Measurements from ENCODE around the gene RPH3AL.

The RPH3AL gene

GRCh38 chr17:352421-353212, at the start of gene RPH3AL:
RPH3AL (minus strand) TSS chr17:352807; CDS start chr17:327543, 25,264 bp downstream.
- no peak for TF ChIP-seq ZNF274 (IDR thresholded peaks at IDR 0.05; ENCODE audit: low read depth, low read length)
- H3K4me3 ChIP-seq (ENCODE audit: low read length) = no peak within 1 kb of the TSS

- TF ChIP-seq ZNF274 (IDR thresholded peaks at IDR 0.05; ENCODE audit: low read depth, low read length) = no peak
- no peak overlapping the region for H3K4me3 ChIP-seq (ENCODE audit: low read length)
Observed at GRCh38 chr17:400257-400656, 47.6 kb upstream of the RPH3AL start.

- H3K4me3 ChIP-seq (ENCODE audit: low read length) = no peak overlapping the region
- TF ChIP-seq ZNF274 (IDR thresholded peaks at IDR 0.05; ENCODE audit: low read depth, low read length) = no peak
Observed at GRCh38 chr17:396788-397187, 44.2 kb upstream of the RPH3AL start.

GRCh38 chr17:395974-396373, 43.4 kb upstream of the RPH3AL start:
- TF ChIP-seq ZNF274 (IDR thresholded peaks at IDR 0.05; ENCODE audit: low read depth, low read length) = no peak
- H3K4me3 ChIP-seq (ENCODE audit: low read length) = no peak overlapping the region

- H3K4me3 ChIP-seq (ENCODE audit: low read length) = no peak overlapping the region
- no peak for TF ChIP-seq ZNF274 (IDR thresholded peaks at IDR 0.05; ENCODE audit: low read depth, low read length)
Observed at GRCh38 chr17:395179-395578, 42.6 kb upstream of the RPH3AL start.

- TF ChIP-seq ZNF274 (IDR thresholded peaks at IDR 0.05; ENCODE audit: low read depth, low read length) = no peak
- H3K4me3 ChIP-seq (ENCODE audit: low read length) = no peak overlapping the region
Observed at GRCh38 chr17:394718-395095, 42.1 kb upstream of the RPH3AL start.

GRCh38 chr17:393806-394717, 41.5 kb upstream of the RPH3AL start:
- H3K4me3 ChIP-seq (ENCODE audit: low read length) = no peak overlapping the region
- no peak for TF ChIP-seq ZNF274 (IDR thresholded peaks at IDR 0.05; ENCODE audit: low read depth, low read length)

- H3K4me3 ChIP-seq (ENCODE audit: low read length) = no peak overlapping the region
- TF ChIP-seq ZNF274 (IDR thresholded peaks at IDR 0.05; ENCODE audit: low read depth, low read length) = no peak
Observed at GRCh38 chr17:391850-392249, 39.2 kb upstream of the RPH3AL start.

GRCh38 chr17:390025-390424, 37.4 kb upstream of the RPH3AL start:
- H3K4me3 ChIP-seq (ENCODE audit: low read length) = no peak overlapping the region
- no peak for TF ChIP-seq ZNF274 (IDR thresholded peaks at IDR 0.05; ENCODE audit: low read depth, low read length)

GRCh38 chr17:388087-388486, 35.5 kb upstream of the RPH3AL start:
- H3K4me3 ChIP-seq (ENCODE audit: low read length) = no peak overlapping the region
- no peak for TF ChIP-seq ZNF274 (IDR thresholded peaks at IDR 0.05; ENCODE audit: low read depth, low read length)

- no peak for TF ChIP-seq ZNF274 (IDR thresholded peaks at IDR 0.05; ENCODE audit: low read depth, low read length)
- H3K4me3 ChIP-seq (ENCODE audit: low read length) = peak overlapping the region; percentile 34; the same call in 1 of the 2 replicates
Observed at GRCh38 chr17:386141-386876, 33.7 kb upstream of the RPH3AL start.

GRCh38 chr17:385836-386140, 33.2 kb upstream of the RPH3AL start:
- H3K4me3 ChIP-seq (ENCODE audit: low read length) = peak overlapping the region; percentile 34; the same call in 1 of the 2 replicates

GRCh38 chr17:385178-385835, 32.7 kb upstream of the RPH3AL start:
- peak overlapping the region; percentile 37; the same call in 1 of the 2 replicates for H3K4me3 ChIP-seq (ENCODE audit: low read length)
- no peak for TF ChIP-seq ZNF274 (IDR thresholded peaks at IDR 0.05; ENCODE audit: low read depth, low read length)

More at GRCh38 chr17:385836-386140, 33.2 kb upstream of the RPH3AL start:
- TF ChIP-seq ZNF274 (IDR thresholded peaks at IDR 0.05; ENCODE audit: low read depth, low read length) = no peak
